Activated gamma-delta T cell treated with Interleukin-2 at 50 U/mL for 16 hours (primary cell): ENCODE results near the gene OBSCN.
"Not testable (repeated sequence)": the region's sequence is repeated elsewhere in the genome, so short reads cannot be mapped to it uniquely, and the experiment has no call there.

Experiments used
- DNase-seq: peaks from one replicate; pipeline ENCODE4 v3.0.0-alpha.2; 2020

The OBSCN gene

DNA sequence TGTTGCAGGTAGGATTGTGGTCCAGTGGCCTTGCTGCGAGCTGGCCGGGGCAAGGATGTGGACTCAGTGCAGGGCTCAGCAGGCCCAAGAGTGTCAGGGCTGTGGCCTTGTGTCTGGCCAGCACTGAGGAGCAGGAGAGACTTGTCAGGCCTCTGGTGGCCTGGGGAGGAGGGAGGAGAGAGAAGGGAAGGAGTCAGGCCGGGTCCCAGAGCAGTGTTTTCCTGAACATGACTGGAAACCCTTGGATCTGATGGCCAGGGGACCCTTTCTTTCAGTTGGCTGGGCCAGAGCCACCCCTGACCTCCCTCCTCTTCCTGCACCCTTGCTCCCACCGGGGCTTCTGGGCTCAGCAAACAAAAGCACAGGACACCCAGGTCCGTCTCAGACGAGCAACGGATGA, 37.2 kb upstream of the OBSCN start:
- DNase-seq = no peak

GRCh38 chr1:228171221-228171891, 36.5 kb upstream of the OBSCN start:
- no peak for DNase-seq

GRCh38 chr1:228172591-228173527, 35.0 kb upstream of the OBSCN start:
- no peak for DNase-seq

DNA sequence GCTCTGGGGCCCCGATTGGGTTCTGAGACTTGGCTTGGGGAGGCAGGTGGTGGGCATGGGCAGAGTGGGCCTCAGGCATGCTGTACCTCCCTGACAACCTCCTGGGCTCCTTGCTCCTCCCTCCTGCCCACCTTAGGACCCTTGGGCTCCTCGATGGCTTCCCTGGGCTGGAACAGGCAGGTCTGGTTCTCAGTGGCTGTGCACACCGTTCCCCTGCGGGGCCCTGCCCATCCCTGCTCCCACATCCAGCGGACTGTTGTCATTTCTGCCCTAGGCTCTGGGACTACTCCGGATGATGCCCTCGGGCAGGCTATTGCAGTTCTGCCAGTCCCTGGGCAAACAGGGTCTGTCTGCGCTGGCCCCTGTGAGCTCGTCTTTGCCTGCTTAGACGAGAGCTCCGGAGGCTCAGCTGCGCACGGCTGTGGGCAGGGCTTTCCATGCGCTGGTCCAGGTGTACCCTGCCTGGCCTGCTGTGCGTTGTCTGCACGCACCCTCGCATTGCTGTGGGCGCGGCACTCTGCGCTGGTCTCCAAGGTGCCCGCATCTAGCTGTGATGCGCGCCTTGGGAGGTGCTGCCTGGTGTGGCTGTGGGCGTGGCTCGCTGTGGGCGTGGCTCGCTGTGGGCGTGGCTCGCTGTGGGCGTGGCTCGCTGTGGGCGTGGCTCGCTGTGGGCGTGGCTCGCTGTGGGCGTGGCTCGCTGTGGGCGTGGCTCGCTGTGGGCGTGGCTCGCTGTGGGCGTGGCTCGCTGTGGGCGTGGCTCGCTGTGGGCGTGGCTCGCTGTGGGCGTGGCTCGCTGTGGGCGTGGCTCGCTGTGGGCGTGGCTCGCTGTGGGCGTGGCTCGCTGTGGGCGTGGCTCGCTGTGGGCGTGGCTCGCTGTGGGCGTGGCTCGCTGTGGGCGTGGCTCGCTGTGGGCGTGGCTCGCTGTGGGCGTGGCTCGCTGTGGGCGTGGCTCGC, 34.0 kb upstream of the OBSCN start:
- not testable (repeated sequence) for DNase-seq

DNA sequence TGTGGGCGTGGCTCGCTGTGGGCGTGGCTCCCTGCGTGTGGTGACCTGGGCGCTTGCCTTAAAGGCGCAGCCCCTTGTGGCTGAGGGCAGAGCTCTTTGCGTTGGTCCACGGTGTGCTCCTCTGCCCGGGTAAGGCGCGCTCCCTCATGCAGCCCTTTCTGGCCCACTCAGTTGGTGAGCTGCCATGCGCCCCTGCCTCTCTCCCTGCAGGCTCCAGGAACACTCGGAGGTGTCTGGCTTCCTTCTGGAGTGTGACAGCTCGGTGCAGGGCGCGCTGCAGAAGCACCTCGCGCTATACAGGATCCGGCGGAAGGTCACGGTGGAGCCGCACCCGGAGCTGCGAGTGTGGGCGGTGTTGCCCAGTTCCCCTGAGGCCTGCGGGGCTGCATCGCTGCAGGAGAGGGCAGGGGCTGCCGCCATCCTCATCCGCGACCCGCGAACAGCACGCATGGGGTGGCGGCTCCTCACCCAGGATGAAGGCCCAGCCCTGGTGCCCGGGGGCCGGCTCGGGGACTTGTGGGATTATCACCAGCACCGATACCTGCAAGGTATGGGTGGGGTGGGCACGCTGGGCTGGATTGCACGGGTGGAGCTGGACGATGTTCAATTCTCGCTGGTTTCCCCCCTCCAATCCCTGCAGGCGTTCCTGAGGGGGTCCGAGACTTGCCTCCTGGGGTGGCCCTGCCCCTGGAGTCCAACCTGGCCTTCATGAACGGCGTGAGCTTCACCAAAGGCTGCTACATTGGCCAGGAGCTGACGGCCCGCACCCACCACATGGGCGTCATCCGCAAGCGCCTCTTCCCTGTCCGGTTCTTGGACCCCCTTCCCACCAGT, 33.1 kb upstream of the OBSCN start:
- no peak for DNase-seq

DNA sequence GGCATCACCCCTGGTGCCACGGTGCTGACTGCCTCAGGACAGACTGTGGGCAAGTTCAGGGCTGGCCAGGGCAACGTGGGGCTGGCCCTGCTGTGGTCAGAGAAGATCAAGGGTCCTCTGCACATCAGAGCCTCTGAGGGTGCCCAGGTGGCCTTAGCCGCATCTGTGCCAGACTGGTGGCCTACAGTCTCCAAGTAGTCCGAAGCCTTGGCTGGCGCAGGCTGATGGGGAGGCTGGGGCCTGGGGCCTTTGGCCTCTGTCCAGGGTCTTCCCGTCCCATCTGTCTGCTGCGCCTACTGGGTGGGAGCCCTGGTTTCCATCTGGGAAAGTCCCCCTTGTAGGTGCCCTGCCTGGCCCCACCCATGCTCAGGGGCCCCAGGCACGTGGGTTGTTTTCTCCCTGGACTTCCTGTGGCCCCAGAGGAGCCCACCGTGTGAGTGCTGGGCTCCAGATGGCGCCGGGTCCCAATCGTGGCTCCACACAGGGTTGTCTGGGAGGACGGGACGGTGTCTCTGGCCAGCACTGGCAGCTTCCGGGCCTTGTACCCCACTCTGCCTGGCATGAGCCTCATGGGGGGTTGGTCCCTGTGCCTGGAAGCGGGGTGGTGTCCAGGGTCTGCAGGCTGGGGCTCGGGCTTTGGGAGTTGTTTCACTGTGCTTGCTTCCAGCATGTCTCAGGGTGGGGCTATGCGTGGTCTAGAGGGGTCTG, 32.4 kb upstream of the OBSCN start:
- no peak for DNase-seq

GRCh38 chr1:228176024-228176395, 31.8 kb upstream of the OBSCN start:
- DNase-seq = no peak

DNA sequence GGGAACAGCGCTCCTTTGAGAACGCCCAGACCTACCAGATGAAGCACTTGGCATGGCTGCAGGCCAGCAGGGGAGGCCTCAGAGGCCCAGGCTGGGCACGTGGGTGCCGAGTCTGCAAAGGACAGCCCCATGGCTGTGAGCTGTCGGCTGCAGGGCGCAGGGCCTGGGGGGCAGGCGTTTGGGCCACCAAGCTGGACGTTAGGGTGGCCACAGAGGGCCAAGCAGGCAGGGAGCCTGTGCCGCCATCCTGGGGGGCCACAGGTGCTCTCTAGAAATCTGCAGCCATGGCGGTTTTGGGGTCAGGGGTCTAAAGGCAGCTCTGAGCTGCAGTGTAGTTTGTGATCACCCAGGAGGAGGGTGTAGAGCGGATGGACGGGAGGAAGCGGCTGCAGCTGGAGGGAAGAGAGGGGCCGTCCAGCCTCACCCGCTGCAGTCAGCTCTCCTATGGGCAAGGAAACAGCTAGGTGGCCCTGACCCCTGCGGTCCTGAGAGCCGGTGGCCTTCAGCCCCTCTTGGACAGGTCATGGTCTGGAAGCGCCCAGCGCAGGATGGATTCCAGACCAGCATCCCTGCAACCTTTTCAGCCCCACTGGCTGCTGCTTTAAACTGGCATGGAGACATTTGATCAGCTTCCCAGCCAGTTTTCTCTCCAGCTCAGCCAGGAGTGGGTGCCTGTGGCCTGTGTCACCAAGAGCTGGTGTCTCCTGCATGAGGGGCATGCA, 31.2 kb upstream of the OBSCN start:
- DNase-seq = no peak

GRCh38 chr1:228177183-228177475, 30.7 kb upstream of the OBSCN start:
- DNase-seq = no peak

- DNase-seq = no peak
Measured at GRCh38 chr1:228177721-228178710, 29.8 kb upstream of the OBSCN start.

DNA sequence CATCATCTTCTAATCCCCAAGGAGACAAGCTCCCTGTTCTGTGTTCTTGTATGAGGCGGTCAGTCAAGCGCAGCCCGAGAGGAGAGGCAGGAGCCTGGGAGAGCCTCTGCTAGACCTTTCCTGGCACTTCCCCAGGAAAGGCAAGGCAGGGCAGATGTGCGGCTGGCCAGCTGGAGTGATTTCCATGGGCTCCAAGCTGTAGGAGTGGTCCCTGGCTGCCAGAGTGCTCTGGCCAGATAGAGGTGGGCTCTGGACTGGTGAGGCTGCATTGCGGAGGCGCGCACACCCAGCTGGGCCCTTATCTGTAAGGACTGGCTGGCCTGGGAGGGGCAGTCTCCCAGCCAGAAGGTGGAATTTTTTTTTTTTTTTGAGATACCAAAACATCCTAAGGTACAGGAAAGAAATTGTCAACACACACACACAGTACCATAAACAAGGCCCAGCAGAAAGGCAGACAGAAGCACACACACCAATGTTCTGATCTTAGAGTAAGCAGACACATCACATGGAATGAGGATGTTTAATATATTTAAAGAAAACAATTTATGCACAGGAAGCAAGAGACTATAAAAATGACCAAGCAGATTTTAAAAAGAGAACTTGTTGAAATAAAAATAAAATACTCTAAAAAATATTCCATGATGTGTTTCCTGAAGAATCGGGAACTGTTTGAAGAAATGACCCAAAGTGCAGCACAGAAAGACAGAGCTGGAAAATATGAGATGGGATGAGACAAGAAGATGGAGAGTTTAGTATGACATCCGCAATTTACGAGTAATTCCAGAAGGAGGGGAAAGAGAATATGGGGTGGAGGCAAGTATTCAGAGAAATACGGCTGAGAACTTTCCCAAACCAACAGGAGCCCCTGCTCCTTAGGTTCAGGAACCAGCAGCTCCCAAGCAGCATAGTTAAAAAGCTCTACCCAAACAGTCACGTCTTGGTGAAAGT, 28.8 kb upstream of the OBSCN start:
- DNase-seq = no peak

DNA sequence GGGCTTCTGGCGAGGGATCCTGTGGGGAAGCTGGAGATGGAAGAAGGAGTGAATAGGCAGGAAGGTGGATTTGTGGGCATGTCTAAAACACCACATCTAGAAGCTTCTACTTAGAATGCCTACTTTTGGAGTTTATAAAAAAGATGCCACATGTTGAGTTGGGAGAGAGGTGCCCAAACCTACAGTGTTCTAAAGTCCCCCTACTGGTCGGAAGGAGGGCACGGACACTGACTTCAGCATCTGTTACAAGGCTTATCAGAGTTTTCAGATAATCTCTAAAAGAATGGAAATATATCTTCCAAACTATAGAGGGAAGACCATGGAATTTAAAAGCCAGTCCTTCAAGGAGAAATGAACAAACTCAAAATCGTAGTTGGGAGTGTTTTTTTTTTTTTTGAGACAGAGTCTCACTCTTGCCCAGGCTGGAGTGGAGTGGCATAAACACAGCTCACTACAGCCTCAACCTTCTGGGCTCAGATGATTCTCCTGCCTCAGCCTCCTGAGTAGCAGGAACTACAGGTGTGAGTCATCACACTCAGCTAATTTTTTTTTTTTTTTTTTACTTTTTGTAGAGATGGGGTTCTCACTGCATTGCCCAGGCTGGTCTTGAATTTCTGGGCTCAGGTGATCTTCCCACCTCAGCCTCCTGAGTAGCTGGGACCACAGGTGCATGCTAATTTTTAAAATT, 27.4 kb upstream of the OBSCN start:
- no peak for DNase-seq

DNA sequence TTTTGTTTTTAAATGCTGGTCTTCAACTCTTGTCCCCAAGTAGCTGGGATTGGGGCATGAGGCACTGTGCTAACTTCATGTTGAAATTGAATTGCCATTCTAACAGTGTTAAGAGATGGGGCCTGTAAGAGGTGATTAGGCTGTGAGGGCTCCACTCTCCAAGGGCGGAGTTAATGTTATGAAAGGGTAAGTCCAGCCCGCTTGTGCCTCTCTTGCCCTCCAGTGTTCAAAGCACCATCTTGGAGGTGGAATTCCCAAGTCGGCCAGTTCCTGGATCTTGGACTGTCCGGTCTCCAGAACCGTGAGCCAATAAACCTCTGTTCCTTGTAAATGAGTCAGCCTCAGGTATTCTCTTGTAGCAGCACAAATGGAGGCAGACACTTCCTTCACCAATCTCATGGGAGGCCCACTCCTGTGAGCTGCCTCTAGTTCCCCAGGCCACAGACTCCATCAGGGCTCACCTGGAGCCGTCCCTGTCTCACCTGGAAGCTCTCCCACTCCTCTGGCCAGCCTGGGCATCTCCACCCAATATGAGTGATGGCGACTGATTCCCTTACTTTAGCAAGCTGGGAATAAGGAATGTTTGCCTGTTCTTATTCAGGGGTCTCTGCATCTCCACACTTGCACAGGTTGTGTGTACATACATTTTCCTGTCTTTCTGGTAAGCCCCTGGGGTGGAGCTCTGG, 26.7 kb upstream of the OBSCN start:
- no peak for DNase-seq

DNA sequence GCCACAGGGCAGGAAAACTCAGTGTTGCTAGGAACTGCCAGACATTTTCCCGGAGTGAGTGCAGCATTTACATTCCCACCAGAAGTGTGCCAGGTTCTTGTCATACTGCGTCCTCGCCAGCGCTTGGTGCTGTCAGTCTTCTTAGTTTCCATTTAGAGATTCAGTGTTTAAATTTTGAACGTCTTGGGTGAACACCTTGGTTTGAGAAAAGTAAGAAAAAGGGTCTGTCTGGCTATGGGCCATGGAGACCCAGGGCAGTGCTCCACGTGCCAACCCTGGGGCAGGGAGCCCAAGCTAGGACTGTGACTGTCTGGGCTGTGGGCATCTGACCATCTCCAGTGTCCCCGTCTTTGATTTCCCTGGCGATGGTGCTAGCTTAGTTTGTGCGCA, 26.2 kb upstream of the OBSCN start:
- no peak for DNase-seq

GRCh38 chr1:228182296-228183030, 25.4 kb upstream of the OBSCN start:
- no peak for DNase-seq

- no peak for DNase-seq
Measured at GRCh38 chr1:228184152-228184551, 23.7 kb upstream of the OBSCN start.

DNA sequence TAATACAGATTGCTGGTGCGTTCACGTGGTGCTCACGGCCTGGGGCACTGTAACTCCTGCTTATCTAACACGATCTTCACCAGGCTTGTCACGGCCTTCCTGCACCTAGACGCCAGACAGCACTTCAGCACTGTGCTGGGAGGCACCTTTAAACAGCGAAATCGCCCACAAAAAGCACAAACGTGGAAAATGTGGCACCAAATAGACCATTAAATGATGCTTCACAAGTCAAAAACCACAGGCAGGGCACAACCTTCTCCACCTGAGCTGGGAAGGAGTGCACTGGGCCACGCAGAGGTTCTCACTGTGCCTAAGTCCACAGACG, 22.2 kb upstream of the OBSCN start:
- peak; percentile 59 for DNase-seq
